Peyer's patch (tissue), 4 donors: ENCODE results near the gene LGALS7.

Experiments used
- CTCF ChIP-seq, 6 experiments: fragments of 450-650 bp in 4 of 6; fragments of 200-600 bp in 2 of 6; sonication (generic) in 1 of 6; IDR thresholded peaks; one replicate each; pipeline ENCODE4 v1.5.1; 2017 to 2019; ENCODE audit warnings: antibody characterized with exemption in 6 of 6, mild to moderate bottlenecking in 3 of 6, moderate library complexity in 1 of 6
- POLR2A ChIP-seq, 2 donors: fragments of 450-650 bp; IDR thresholded peaks; one replicate each; pipeline ENCODE4 v1.5.1; 2017; ENCODE audit warnings: antibody characterized with exemption in 2 of 2, mild to moderate bottlenecking in 2 of 2, moderate library complexity in 2 of 2

GRCh38 chr19:38733493-38734175 lies 39.7 kb downstream of the LGALS7 start:
- TF ChIP-seq CTCF (IDR thresholded peaks at IDR 0.05) (no peak), POLR2A (IDR thresholded peaks at IDR 0.05) (no peak)
